ENCODE data around the gene ZNF503. TPM values are rescaled to one million over a fixed set of nuclear protein-coding genes. Genes with fewer than 3 reads are reported as not detected.
A peak's percentile ranks its signal among the peaks of the same experiment; 100 is the strongest.
"Not testable (repeated sequence)": the region's sequence is repeated elsewhere in the genome, so short reads cannot be mapped to it uniquely, and the experiment has no call there.

Gene ZNF503
- total and polyA plus RNA-seq, 4 donors, result 6.4 to 32.2 (median 20.6) TPM

- Histone ChIP-seq H3K9me3 (ENCODE audit: control insufficient read depth, insufficient read depth, low read length) (no peaks in the 10 kb centered on the region), H3K27me3 (ENCODE audit: control insufficient read depth, insufficient read depth, low read length) (no peaks in the 10 kb centered on the region), H3K4me3 (ENCODE audit: low read depth, low read length) (no peak overlapping the region), H3K4me1 (ENCODE audit: control insufficient read depth, insufficient read depth, low read length) (peaks cover 9% of the 10 kb centered on the region), H3K27ac (ENCODE audit: low read depth, low read length) (no peak overlapping the region), H3K36me3 (ENCODE audit: control insufficient read depth, insufficient read depth, low read length) (no peaks in the 10 kb centered on the region)
- 50% methylated on average over 5 of the region's 6 CpGs for WGBS (ENCODE audit: insufficient coverage)
- DNase-seq (ENCODE audit: low read depth in 4 of 6, low spot score in 6 of 6), result no peak
These were observed 21.7 kb downstream of the ZNF503 start for GRCh38 chr10:75379817-75380216.

GRCh38 chr10:75379212-75379724, 22.3 kb downstream of the ZNF503 start:
- peak in 5 of 6 donors; percentile 18 to 91 (median 40) for DNase-seq (ENCODE audit: low read depth in 4 of 6, low spot score in 6 of 6)
- no peaks in the 10 kb centered on the region for H3K9me3 ChIP-seq (ENCODE audit: control insufficient read depth, insufficient read depth, low read length)
- no peak overlapping the region for H3K4me3 ChIP-seq (ENCODE audit: low read depth, low read length)
- H3K4me1 ChIP-seq (ENCODE audit: control insufficient read depth, insufficient read depth, low read length), result peaks cover 9% of the 10 kb centered on the region
- H3K36me3 ChIP-seq (ENCODE audit: control insufficient read depth, insufficient read depth, low read length), result no peaks in the 10 kb centered on the region
- no peak overlapping the region for H3K27ac ChIP-seq (ENCODE audit: low read depth, low read length)
- H3K27me3 ChIP-seq (ENCODE audit: control insufficient read depth, insufficient read depth, low read length), result no peaks in the 10 kb centered on the region
- 60% methylated on average over 1 of the region's 10 CpGs for WGBS (ENCODE audit: insufficient coverage)

- peak in 1 of 6 donors; percentile 24 for DNase-seq (ENCODE audit: low read depth in 4 of 6, low spot score in 6 of 6)
- H3K4me3 ChIP-seq (ENCODE audit: low read depth, low read length), result no peak overlapping the region
- no peaks in the 10 kb centered on the region for H3K27me3 ChIP-seq (ENCODE audit: control insufficient read depth, insufficient read depth, low read length)
- H3K36me3 ChIP-seq (ENCODE audit: control insufficient read depth, insufficient read depth, low read length), result no peaks in the 10 kb centered on the region
- H3K27ac ChIP-seq (ENCODE audit: low read depth, low read length), result no peak overlapping the region
- 60% methylated on average over 1 of the region's 2 CpGs for WGBS (ENCODE audit: insufficient coverage)
- H3K9me3 ChIP-seq (ENCODE audit: control insufficient read depth, insufficient read depth, low read length), result no peaks in the 10 kb centered on the region
- peaks cover 9% of the 10 kb centered on the region for H3K4me1 ChIP-seq (ENCODE audit: control insufficient read depth, insufficient read depth, low read length)
These were observed 23.2 kb downstream of the ZNF503 start for GRCh38 chr10:75378379-75378778.

- no peak overlapping the region for H3K27ac ChIP-seq (ENCODE audit: low read depth, low read length)
- DNase-seq (ENCODE audit: low read depth in 4 of 6, low spot score in 6 of 6), result no peak
- no peaks in the 10 kb centered on the region for H3K9me3 ChIP-seq (ENCODE audit: control insufficient read depth, insufficient read depth, low read length)
- no peaks in the 10 kb centered on the region for H3K27me3 ChIP-seq (ENCODE audit: control insufficient read depth, insufficient read depth, low read length)
- H3K36me3 ChIP-seq (ENCODE audit: control insufficient read depth, insufficient read depth, low read length), result no peaks in the 10 kb centered on the region
- no peak overlapping the region for H3K4me3 ChIP-seq (ENCODE audit: low read depth, low read length)
- 100% methylated on average over 1 of the region's 3 CpGs for WGBS (ENCODE audit: insufficient coverage)
- peaks cover 9% of the 10 kb centered on the region for H3K4me1 ChIP-seq (ENCODE audit: control insufficient read depth, insufficient read depth, low read length)
These were observed 23.7 kb downstream of the ZNF503 start for GRCh38 chr10:75377869-75378268.

GRCh38 chr10:75375838-75376237, 25.7 kb downstream of the ZNF503 start:
- no peaks in the 10 kb centered on the region for H3K36me3 ChIP-seq (ENCODE audit: control insufficient read depth, insufficient read depth, low read length)
- no peaks in the 10 kb centered on the region for H3K9me3 ChIP-seq (ENCODE audit: control insufficient read depth, insufficient read depth, low read length)
- H3K27ac ChIP-seq (ENCODE audit: low read depth, low read length), result no peak overlapping the region
- peaks cover 9% of the 10 kb centered on the region for H3K4me1 ChIP-seq (ENCODE audit: control insufficient read depth, insufficient read depth, low read length)
- peak in 1 of 6 donors; percentile 7 for DNase-seq (ENCODE audit: low read depth in 4 of 6, low spot score in 6 of 6)
- no peak overlapping the region for H3K4me3 ChIP-seq (ENCODE audit: low read depth, low read length)
- no peaks in the 10 kb centered on the region for H3K27me3 ChIP-seq (ENCODE audit: control insufficient read depth, insufficient read depth, low read length)
- WGBS (ENCODE audit: insufficient coverage), result 85% methylated on average over 2 of the region's 2 CpGs

GRCh38 chr10:75371010-75371409, 30.6 kb downstream of the ZNF503 start:
- 100% methylated on average over 2 of the region's 2 CpGs for WGBS (ENCODE audit: insufficient coverage)
- Histone ChIP-seq H3K27me3 (ENCODE audit: control insufficient read depth, insufficient read depth, low read length) (no peaks in the 10 kb centered on the region), H3K4me3 (ENCODE audit: low read depth, low read length) (no peak overlapping the region), H3K4me1 (ENCODE audit: control insufficient read depth, insufficient read depth, low read length) (no peaks in the 10 kb centered on the region), H3K36me3 (ENCODE audit: control insufficient read depth, insufficient read depth, low read length) (no peaks in the 10 kb centered on the region), H3K9me3 (ENCODE audit: control insufficient read depth, insufficient read depth, low read length) (no peaks in the 10 kb centered on the region), H3K27ac (ENCODE audit: low read depth, low read length) (no peak overlapping the region)
- no peak for DNase-seq (ENCODE audit: low read depth in 4 of 6, low spot score in 6 of 6)

- not testable (repeated sequence) for H3K4me3 ChIP-seq (ENCODE audit: low read depth, low read length); H3K4me1 ChIP-seq (ENCODE audit: control insufficient read depth, insufficient read depth, low read length); H3K9me3 ChIP-seq (ENCODE audit: control insufficient read depth, insufficient read depth, low read length); H3K36me3 ChIP-seq (ENCODE audit: control insufficient read depth, insufficient read depth, low read length); H3K27ac ChIP-seq (ENCODE audit: low read depth, low read length); H3K27me3 ChIP-seq (ENCODE audit: control insufficient read depth, insufficient read depth, low read length); DNase-seq (ENCODE audit: low read depth in 4 of 6, low spot score in 6 of 6)
- WGBS (ENCODE audit: insufficient coverage), result 100% methylated on average over 3 of the region's 9 CpGs
These were observed 31.7 kb downstream of the ZNF503 start for GRCh38 chr10:75369838-75370237.

- Histone ChIP-seq H3K27ac (ENCODE audit: low read depth, low read length) (no peak overlapping the region), H3K9me3 (ENCODE audit: control insufficient read depth, insufficient read depth, low read length) (no peaks in the 10 kb centered on the region), H3K36me3 (ENCODE audit: control insufficient read depth, insufficient read depth, low read length) (no peaks in the 10 kb centered on the region), H3K27me3 (ENCODE audit: control insufficient read depth, insufficient read depth, low read length) (no peaks in the 10 kb centered on the region), H3K4me1 (ENCODE audit: control insufficient read depth, insufficient read depth, low read length) (no peaks in the 10 kb centered on the region), H3K4me3 (ENCODE audit: low read depth, low read length) (no peak overlapping the region)
- WGBS (ENCODE audit: insufficient coverage), result 67% methylated on average over 2 of the region's 2 CpGs
- no peak for DNase-seq (ENCODE audit: low read depth in 4 of 6, low spot score in 6 of 6)
These were observed 33.7 kb downstream of the ZNF503 start for GRCh38 chr10:75367901-75368300.

- 66% methylated on average over 4 of the region's 8 CpGs for WGBS (ENCODE audit: insufficient coverage)
- H3K27ac ChIP-seq (ENCODE audit: low read depth, low read length), result no peak overlapping the region
- DNase-seq (ENCODE audit: low read depth in 4 of 6, low spot score in 6 of 6), result no peak
- H3K27me3 ChIP-seq (ENCODE audit: control insufficient read depth, insufficient read depth, low read length), result no peaks in the 10 kb centered on the region
- H3K4me3 ChIP-seq (ENCODE audit: low read depth, low read length), result no peak overlapping the region
- no peaks in the 10 kb centered on the region for H3K9me3 ChIP-seq (ENCODE audit: control insufficient read depth, insufficient read depth, low read length)
- H3K4me1 ChIP-seq (ENCODE audit: control insufficient read depth, insufficient read depth, low read length), result no peaks in the 10 kb centered on the region
- H3K36me3 ChIP-seq (ENCODE audit: control insufficient read depth, insufficient read depth, low read length), result no peaks in the 10 kb centered on the region
These were observed 34.5 kb downstream of the ZNF503 start for GRCh38 chr10:75367021-75367487.

GRCh38 chr10:75363431-75363830, 38.1 kb downstream of the ZNF503 start:
- Histone ChIP-seq H3K4me3 (ENCODE audit: low read depth, low read length) (no peak overlapping the region), H3K9me3 (ENCODE audit: control insufficient read depth, insufficient read depth, low read length) (no peaks in the 10 kb centered on the region), H3K27ac (ENCODE audit: low read depth, low read length) (no peak overlapping the region), H3K4me1 (ENCODE audit: control insufficient read depth, insufficient read depth, low read length) (no peaks in the 10 kb centered on the region), H3K27me3 (ENCODE audit: control insufficient read depth, insufficient read depth, low read length) (no peaks in the 10 kb centered on the region), H3K36me3 (ENCODE audit: control insufficient read depth, insufficient read depth, low read length) (no peaks in the 10 kb centered on the region)
- WGBS (ENCODE audit: insufficient coverage), result 80% methylated on average over 1 of the region's 4 CpGs
- no peak for DNase-seq (ENCODE audit: low read depth in 4 of 6, low spot score in 6 of 6)
